Karpas-422 (cell line): Measurements from ENCODE around the gene STK35. TPM values are rescaled to one million over a fixed set of nuclear protein-coding genes. Genes with fewer than 3 reads are reported as not detected.
A peak's percentile ranks its signal among the peaks of the same experiment; 100 is the strongest.

Experiments
- DNase-seq: peaks from one replicate; pipeline ENCODE4 v3.0.0-alpha.2; 2015
- H2AFZ ChIP-seq: fragments of 200-600 bp; sonication (generic); 2 replicates; pipeline ENCODE4 v1.6.1; 2014; ENCODE audit warnings: antibody characterized with exemption, low read length, mixed read lengths
- H3K27ac ChIP-seq: fragments of 200-600 bp; sonication (generic); 2 replicates; pipeline ENCODE4 v1.5.1; 2014; ENCODE audit warnings: mild to moderate bottlenecking, low read length, moderate library complexity
- H3K27me3 ChIP-seq: fragments of 200-600 bp; sonication (generic); 2 replicates; pipeline ENCODE4 v1.6.1; 2014; ENCODE audit warnings: low read length, mixed read lengths
- H3K36me3 ChIP-seq: fragments of 200-600 bp; sonication (generic); 2 replicates; pipeline ENCODE4 v1.6.1; 2014; ENCODE audit warnings: low read length, mixed read lengths; ENCODE audit not compliant: insufficient read depth
- H3K4me1 ChIP-seq: fragments of 200-600 bp; sonication (generic); 2 replicates; pipeline ENCODE4 v1.6.1; 2014; ENCODE audit warnings: mild to moderate bottlenecking, low read length, mixed read lengths
- H3K4me2 ChIP-seq: fragments of 200-600 bp; sonication (generic); 2 replicates; pipeline ENCODE4 v1.6.1; 2014; ENCODE audit warnings: low read length, low read depth, mild to moderate bottlenecking; ENCODE audit not compliant: poor library complexity, severe bottlenecking
- H3K4me3 ChIP-seq: fragments of 200-600 bp; sonication (generic); 2 replicates; pipeline ENCODE4 v1.5.1; 2014; ENCODE audit warnings: mild to moderate bottlenecking, antibody characterized with exemption, low read length, mixed read lengths
- H3K79me2 ChIP-seq: fragments of 200-600 bp; sonication (generic); 2 replicates; pipeline ENCODE4 v1.6.1; 2014; ENCODE audit warnings: mild to moderate bottlenecking, low read length, mixed read lengths
- H3K9ac ChIP-seq: fragments of 200-600 bp; sonication (generic); 2 replicates; pipeline ENCODE4 v1.6.0; 2014; ENCODE audit warnings: low read length
- H3K9me2 ChIP-seq: fragments of 200-600 bp; sonication (generic), shearing (Covaris generic); replicated peaks from 2 replicates; pipeline ENCODE4 v1.6.0; 2014; ENCODE audit warnings: mild to moderate bottlenecking, low read length, moderate library complexity; ENCODE audit not compliant: insufficient read depth
- H3K9me3 ChIP-seq: fragments of 300-700, 200-600 bp; sonication (generic); 2 replicates; pipeline ENCODE4 v1.6.1; 2014; ENCODE audit warnings: low read length, mixed read lengths
- H4K20me1 ChIP-seq: fragments of 200-600 bp; sonication (generic); 2 replicates; pipeline ENCODE4 v1.6.1; 2014; ENCODE audit warnings: mild to moderate bottlenecking, antibody characterized with exemption, low read length, low read depth; ENCODE audit not compliant: insufficient read depth
- total RNA-seq: library from RNA; depleted of rRNA; stranded (reverse); fragments of >200 nt; shearing (Covaris generic); gene quantifications from 2 replicates; pipeline ENCODE4 v1.2.3, GENCODE V29; 2014; ENCODE audit warnings: low replicate concordance; rRNA removed

STK35 gene
- total RNA-seq, result 8.7 and 9.2 TPM in 2 replicates

- H3K4me3 ChIP-seq, result peak within 1 kb of the TSS; percentile 71
- no peaks in the 10 kb centered on the region for H3K27me3 ChIP-seq
- peaks cover 10% of the 10 kb centered on the region for H3K36me3 ChIP-seq
- peak within 1 kb of the TSS; percentile 94 for H2AFZ ChIP-seq
- H3K4me1 ChIP-seq, result peaks cover 21% of the 10 kb centered on the region
- H3K9me3 ChIP-seq, result no peaks in the 10 kb centered on the region
- H3K4me2 ChIP-seq, result peak within 1 kb of the TSS; percentile 85
- DNase-seq, result no peak
- H3K27ac ChIP-seq, result peak within 1 kb of the TSS; percentile 89
- peaks cover 27% of the 10 kb centered on the region for H4K20me1 ChIP-seq
- peaks cover 12% of the 10 kb centered on the region for H3K79me2 ChIP-seq
- H3K9ac ChIP-seq, result peak within 1 kb of the TSS; percentile 91
- no peaks in the 10 kb centered on the region for H3K9me2 ChIP-seq
Observed at GRCh38 chr20:2101057-2101864, at the start of gene STK35. STK35 (plus strand) TSS chr20:2101827; CDS start chr20:2101882, 55 bp downstream.

GRCh38 chr20:2051946-2052345 lies 49.7 kb upstream of the STK35 start:
- Histone ChIP-seq H3K4me3 (no peak overlapping the region), H3K4me2 (no peak overlapping the region), H3K9me3 (no peaks in the 10 kb centered on the region), H3K4me1 (no peaks in the 10 kb centered on the region), H3K79me2 (no peaks in the 10 kb centered on the region), H3K27ac (no peak overlapping the region), H3K9ac (no peak overlapping the region), H3K27me3 (no peaks in the 10 kb centered on the region), H3K36me3 (no peaks in the 10 kb centered on the region), H4K20me1 (no peaks in the 10 kb centered on the region), H2AFZ (no peak overlapping the region), H3K9me2 (no peaks in the 10 kb centered on the region)
- no peak for DNase-seq

GRCh38 chr20:2052741-2053140 lies 48.9 kb upstream of the STK35 start:
- no peak overlapping the region for H2AFZ ChIP-seq
- H3K36me3 ChIP-seq, result no peaks in the 10 kb centered on the region
- no peaks in the 10 kb centered on the region for H3K9me2 ChIP-seq

GRCh38 chr20:2053615-2054014 lies 48.0 kb upstream of the STK35 start:
- H3K4me3 ChIP-seq, result no peak overlapping the region
- no peaks in the 10 kb centered on the region for H3K36me3 ChIP-seq
- H3K9me3 ChIP-seq, result no peaks in the 10 kb centered on the region

More at GRCh38 chr20:2052741-2053140, 48.9 kb upstream of the STK35 start:
- DNase-seq, result no peak
- no peaks in the 10 kb centered on the region for H4K20me1 ChIP-seq
- no peaks in the 10 kb centered on the region for H3K9me3 ChIP-seq
- H3K4me3 ChIP-seq, result no peak overlapping the region
- H3K27me3 ChIP-seq, result no peaks in the 10 kb centered on the region
- H3K27ac ChIP-seq, result no peak overlapping the region
- H3K9ac ChIP-seq, result no peak overlapping the region
- no peaks in the 10 kb centered on the region for H3K79me2 ChIP-seq
- H3K4me2 ChIP-seq, result no peak overlapping the region
- H3K4me1 ChIP-seq, result no peaks in the 10 kb centered on the region

DNA sequence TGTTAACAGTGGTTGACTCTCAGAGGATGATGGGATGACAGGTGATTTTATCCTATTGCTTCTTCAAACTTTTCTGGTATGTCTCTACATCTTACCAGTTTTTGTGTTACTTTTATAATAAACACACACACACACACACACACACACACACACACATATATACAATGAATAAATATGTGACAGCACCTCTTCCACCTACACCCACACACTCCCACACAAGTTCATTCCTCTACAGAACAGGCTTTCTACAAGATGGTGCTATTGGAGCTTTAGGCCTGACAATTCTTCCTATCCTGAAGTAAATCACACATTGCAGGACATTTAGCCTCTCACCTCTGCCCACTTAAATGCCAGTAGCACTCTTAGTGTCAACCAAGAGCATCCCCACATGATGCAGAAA lies 46.7 kb upstream of the STK35 start:
- H3K4me1 ChIP-seq, result no peaks in the 10 kb centered on the region
- H3K4me3 ChIP-seq, result no peak overlapping the region
- no peak overlapping the region for H3K4me2 ChIP-seq
- H3K36me3 ChIP-seq, result no peaks in the 10 kb centered on the region
- no peaks in the 10 kb centered on the region for H3K9me2 ChIP-seq
- H3K79me2 ChIP-seq, result no peaks in the 10 kb centered on the region
- no peaks in the 10 kb centered on the region; the same call in 1 of the 2 replicates for H3K27me3 ChIP-seq
- H3K27ac ChIP-seq, result no peak overlapping the region
- no peaks in the 10 kb centered on the region for H3K9me3 ChIP-seq
- DNase-seq, result no peak
- no peak overlapping the region for H3K9ac ChIP-seq
- H2AFZ ChIP-seq, result no peak overlapping the region
- H4K20me1 ChIP-seq, result no peaks in the 10 kb centered on the region

More at GRCh38 chr20:2053615-2054014, 48.0 kb upstream of the STK35 start:
- H3K9ac ChIP-seq, result no peak overlapping the region
- no peak overlapping the region for H2AFZ ChIP-seq
- no peak for DNase-seq
- no peaks in the 10 kb centered on the region for H3K79me2 ChIP-seq
- no peaks in the 10 kb centered on the region; the same call in 1 of the 2 replicates for H3K27me3 ChIP-seq
- H3K4me2 ChIP-seq, result no peak overlapping the region
- no peaks in the 10 kb centered on the region for H3K9me2 ChIP-seq
- H4K20me1 ChIP-seq, result no peaks in the 10 kb centered on the region
- H3K27ac ChIP-seq, result no peak overlapping the region
- H3K4me1 ChIP-seq, result no peaks in the 10 kb centered on the region

- no peaks in the 10 kb centered on the region for H3K36me3 ChIP-seq
- no peak overlapping the region for H3K27ac ChIP-seq
- no peaks in the 10 kb centered on the region for H3K4me1 ChIP-seq
- no peak overlapping the region for H3K4me2 ChIP-seq
- no peak overlapping the region for H2AFZ ChIP-seq
- H3K9me2 ChIP-seq, result no peaks in the 10 kb centered on the region
- H4K20me1 ChIP-seq, result no peaks in the 10 kb centered on the region
- no peaks in the 10 kb centered on the region for H3K9me3 ChIP-seq
- H3K27me3 ChIP-seq, result no peaks in the 10 kb centered on the region; the same call in 1 of the 2 replicates
- no peak overlapping the region for H3K4me3 ChIP-seq
- H3K79me2 ChIP-seq, result no peaks in the 10 kb centered on the region
- no peak for DNase-seq
- H3K9ac ChIP-seq, result no peak overlapping the region
Observed at GRCh38 chr20:2059411-2059810, 42.2 kb upstream of the STK35 start.

DNA sequence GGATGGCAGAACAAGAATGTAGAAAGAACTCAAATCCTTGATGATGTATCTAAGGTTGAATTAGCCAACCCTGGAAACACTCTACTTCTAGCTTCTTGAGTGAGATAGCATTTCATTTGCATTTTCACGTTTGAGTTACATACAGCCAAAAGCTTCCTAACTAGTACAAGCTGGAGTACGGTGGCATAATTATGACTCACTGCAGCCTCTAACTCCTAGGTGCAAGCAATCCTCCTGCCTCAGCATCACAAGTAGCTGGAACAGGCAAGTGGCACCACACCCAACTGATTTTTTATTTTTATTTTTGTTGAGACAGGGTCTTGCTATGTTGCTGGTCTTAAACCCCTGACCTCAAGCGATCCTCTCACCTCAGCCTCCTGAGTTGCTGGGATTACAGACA lies 36.5 kb upstream of the STK35 start:
- no peak overlapping the region for H3K9ac ChIP-seq
- no peaks in the 10 kb centered on the region for H3K79me2 ChIP-seq
- no peak overlapping the region for H3K4me2 ChIP-seq
- H3K4me1 ChIP-seq, result no peaks in the 10 kb centered on the region
- no peak for DNase-seq
- H3K36me3 ChIP-seq, result no peaks in the 10 kb centered on the region
- no peaks in the 10 kb centered on the region for H3K27me3 ChIP-seq
- H3K9me3 ChIP-seq, result no peaks in the 10 kb centered on the region
- no peaks in the 10 kb centered on the region for H4K20me1 ChIP-seq
- no peak overlapping the region for H3K4me3 ChIP-seq
- no peaks in the 10 kb centered on the region for H3K9me2 ChIP-seq
- no peak overlapping the region for H2AFZ ChIP-seq
- H3K27ac ChIP-seq, result no peak overlapping the region

DNA sequence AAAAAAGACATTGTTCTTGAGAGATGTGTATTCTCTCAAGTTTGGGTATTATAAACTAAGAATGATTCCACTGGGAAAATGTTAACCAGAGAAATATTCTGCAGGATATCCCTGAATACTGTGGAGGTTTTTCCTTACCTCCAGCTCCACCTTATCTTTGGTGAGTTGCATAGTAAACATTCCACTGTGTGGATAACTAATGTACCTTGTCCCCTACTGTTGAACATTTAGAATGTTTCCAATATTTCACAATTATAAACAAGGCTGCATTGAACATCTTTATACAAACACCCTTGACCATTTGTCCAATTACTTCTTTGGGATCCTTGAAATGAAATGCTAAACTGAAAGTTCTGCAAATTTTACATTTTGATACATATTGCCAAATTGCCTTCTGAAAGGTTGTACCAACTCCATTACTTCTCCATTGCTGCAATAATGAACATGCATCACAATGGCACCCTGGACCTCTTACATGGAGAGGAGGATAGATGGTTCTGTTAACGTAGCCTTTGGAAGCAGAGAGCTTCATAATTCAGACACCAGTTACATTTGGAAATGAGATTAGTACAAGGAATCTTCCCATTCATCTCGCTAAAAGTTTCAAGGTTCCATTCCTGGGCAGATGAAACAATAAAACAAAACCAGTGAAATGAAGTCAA lies 35.0 kb upstream of the STK35 start:
- Histone ChIP-seq H3K27me3 (no peaks in the 10 kb centered on the region), H3K36me3 (no peaks in the 10 kb centered on the region), H3K9me3 (no peaks in the 10 kb centered on the region), H3K9me2 (no peaks in the 10 kb centered on the region), H3K79me2 (no peaks in the 10 kb centered on the region), H3K4me1 (no peaks in the 10 kb centered on the region), H4K20me1 (no peaks in the 10 kb centered on the region), H3K4me2 (no peak overlapping the region), H3K9ac (no peak overlapping the region), H3K4me3 (no peak overlapping the region), H3K27ac (no peak overlapping the region), H2AFZ (no peak overlapping the region)
- no peak for DNase-seq
